Measurements from ENCODE around the gene HES1.

GRCh38 chr3:194165271-194166018, 29.5 kb downstream of the HES1 start:
- TF ChIP-seq, protein P1, sequence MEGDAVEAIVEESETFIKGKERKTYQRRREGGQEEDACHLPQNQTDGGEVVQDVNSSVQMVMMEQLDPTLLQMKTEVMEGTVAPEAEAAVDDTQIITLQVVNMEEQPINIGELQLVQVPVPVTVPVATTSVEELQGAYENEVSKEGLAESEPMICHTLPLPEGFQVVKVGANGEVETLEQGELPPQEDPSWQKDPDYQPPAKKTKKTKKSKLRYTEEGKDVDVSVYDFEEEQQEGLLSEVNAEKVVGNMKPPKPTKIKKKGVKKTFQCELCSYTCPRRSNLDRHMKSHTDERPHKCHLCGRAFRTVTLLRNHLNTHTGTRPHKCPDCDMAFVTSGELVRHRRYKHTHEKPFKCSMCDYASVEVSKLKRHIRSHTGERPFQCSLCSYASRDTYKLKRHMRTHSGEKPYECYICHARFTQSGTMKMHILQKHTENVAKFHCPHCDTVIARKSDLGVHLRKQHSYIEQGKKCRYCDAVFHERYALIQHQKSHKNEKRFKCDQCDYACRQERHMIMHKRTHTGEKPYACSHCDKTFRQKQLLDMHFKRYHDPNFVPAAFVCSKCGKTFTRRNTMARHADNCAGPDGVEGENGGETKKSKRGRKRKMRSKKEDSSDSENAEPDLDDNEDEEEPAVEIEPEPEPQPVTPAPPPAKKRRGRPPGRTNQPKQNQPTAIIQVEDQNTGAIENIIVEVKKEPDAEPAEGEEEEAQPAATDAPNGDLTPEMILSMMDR (conservative IDR thresholded peaks at IDR 0.05 in 1 of 2, IDR thresholded peaks at IDR 0.05 in 1 of 2; ENCODE audit: extremely low read depth in 1 of 2, insufficient read depth in 1 of 2, low read depth in 1 of 2, low read length in 2 of 2), result no peak
- no peak for TF ChIP-seq EZH2 (IDR thresholded peaks at IDR 0.05; ENCODE audit: borderline replicate concordance, low read length)
